ENCODE results near the gene ARHGAP31.

The ARHGAP31 gene

GRCh38 chr3:119396870-119397269 lies 102.7 kb downstream of the ARHGAP31 start:
- no peak for DNase-seq

- no peak for DNase-seq
Observed at GRCh38 chr3:119400466-119400865, 106.3 kb downstream of the ARHGAP31 start.

- DNase-seq = no peak
Observed at GRCh38 chr3:119401069-119401468, 106.9 kb downstream of the ARHGAP31 start.

- no peak for DNase-seq
Observed at GRCh38 chr3:119401503-119402440, 107.6 kb downstream of the ARHGAP31 start.

- no peak for DNase-seq
Observed at GRCh38 chr3:119402791-119403190, 108.6 kb downstream of the ARHGAP31 start.

- no peak for DNase-seq
Observed at GRCh38 chr3:119403201-119403600, 109.0 kb downstream of the ARHGAP31 start.

- no peak for DNase-seq
Observed at GRCh38 chr3:119405315-119405714, 111.1 kb downstream of the ARHGAP31 start.

- DNase-seq = no peak
Observed at GRCh38 chr3:119408243-119408950, 114.2 kb downstream of the ARHGAP31 start.

- DNase-seq = no peak
Observed at GRCh38 chr3:119409844-119410243, 115.7 kb downstream of the ARHGAP31 start.

- DNase-seq = no peak
Observed at GRCh38 chr3:119413603-119414280, 119.6 kb downstream of the ARHGAP31 start.

- DNase-seq = no peak
Observed at GRCh38 chr3:119416873-119417272, 122.7 kb downstream of the ARHGAP31 start.

- peak; percentile 85 for DNase-seq
Observed at GRCh38 chr3:119417771-119418512, 123.8 kb downstream of the ARHGAP31 start.

- peak; percentile 54 for DNase-seq
Observed at GRCh38 chr3:119418641-119419040, 124.5 kb downstream of the ARHGAP31 start.

- no peak for DNase-seq
Observed at GRCh38 chr3:119420196-119420595, 126.0 kb downstream of the ARHGAP31 start.

GRCh38 chr3:119427669-119428068 lies 133.5 kb downstream of the ARHGAP31 start:
- DNase-seq = peak; percentile 27

GRCh38 chr3:119428538-119428937 lies 134.4 kb downstream of the ARHGAP31 start:
- DNase-seq = peak; percentile 11

- no peak for DNase-seq
Observed at GRCh38 chr3:119433613-119434325, 139.6 kb downstream of the ARHGAP31 start.

GRCh38 chr3:119434703-119435102 lies 140.5 kb downstream of the ARHGAP31 start:
- DNase-seq = no peak

- DNase-seq = no peak
Observed at GRCh38 chr3:119436977-119437376, 142.8 kb downstream of the ARHGAP31 start.

GRCh38 chr3:119437691-119438258 lies 143.6 kb downstream of the ARHGAP31 start:
- peak; percentile 22 for DNase-seq

GRCh38 chr3:119443179-119443578 lies 149.0 kb downstream of the ARHGAP31 start:
- DNase-seq = peak; percentile 11

- DNase-seq = no peak
Observed at GRCh38 chr3:119444590-119444989, 150.4 kb downstream of the ARHGAP31 start.
